GM18951 (cell line): ENCODE measurements around the gene SH3RF2.

Experiments
- POLR2A ChIP-seq: IDR thresholded peaks from 4 replicates; pipeline ENCODE4 v1.6.1; 2011; ENCODE audit warnings: mild to moderate bottlenecking; ENCODE audit not compliant: insufficient read length, insufficient read depth; ENCODE audit errors: extremely low read depth
- in situ Hi-C: fragments of 300-500 bp; cut with MboI; formaldehyde crosslinking; loops from one replicate; pipeline ENCODE4 v1.12.0; 2022; ENCODE audit warnings: low sequenced_read_pairs, mixed read lengths, inconsistent platforms; ENCODE audit not compliant: unreplicated experiment

The SH3RF2 gene

GRCh38 chr5:146068977-146069779, 132.8 kb downstream of the SH3RF2 start:
- in situ Hi-C loops: no loop called here
- TF ChIP-seq POLR2A: no peak

GRCh38 chr5:146069780-146070099, 133.4 kb downstream of the SH3RF2 start:
- no peak for TF ChIP-seq POLR2A
- in situ Hi-C loops: no loop called here

GRCh38 chr5:146070746-146071145, 134.4 kb downstream of the SH3RF2 start:
- in situ Hi-C loops: no loop called here
- TF ChIP-seq POLR2A: no peak

GRCh38 chr5:146071171-146071570, 134.8 kb downstream of the SH3RF2 start:
- in situ Hi-C loops: no loop called here

GRCh38 chr5:146072595-146072994, 136.2 kb downstream of the SH3RF2 start:
- in situ Hi-C loops: no loop called here
- no peak for TF ChIP-seq POLR2A

More at GRCh38 chr5:146071171-146071570, 134.8 kb downstream of the SH3RF2 start:
- no peak for TF ChIP-seq POLR2A

GRCh38 chr5:146073239-146073900, 137.0 kb downstream of the SH3RF2 start:
- TF ChIP-seq POLR2A: no peak
- in situ Hi-C loops: no loop called here

- in situ Hi-C loops: no loop called here
- TF ChIP-seq POLR2A: no peak
These were observed 139.7 kb downstream of the SH3RF2 start for GRCh38 chr5:146076028-146076427.

- TF ChIP-seq POLR2A: no peak
- in situ Hi-C loops: no loop called here
These were observed 140.1 kb downstream of the SH3RF2 start for GRCh38 chr5:146076455-146076854.

GRCh38 chr5:146078566-146078965, 142.2 kb downstream of the SH3RF2 start:
- TF ChIP-seq POLR2A: no peak
- in situ Hi-C loops: no loop called here

- TF ChIP-seq POLR2A: no peak
- in situ Hi-C loops: no loop called here
These were observed 143.5 kb downstream of the SH3RF2 start for GRCh38 chr5:146079695-146080373.

- in situ Hi-C loops: no loop called here
- no peak for TF ChIP-seq POLR2A
These were observed 145.2 kb downstream of the SH3RF2 start for GRCh38 chr5:146081556-146081955.

GRCh38 chr5:146082798-146083197, 146.4 kb downstream of the SH3RF2 start:
- no peak for TF ChIP-seq POLR2A
- in situ Hi-C loops: no loop called here

- no peak for TF ChIP-seq POLR2A
- in situ Hi-C loops: no loop called here
These were observed 148.0 kb downstream of the SH3RF2 start for GRCh38 chr5:146084376-146084775.
